ENCODE data around the gene RCVRN.

DNA sequence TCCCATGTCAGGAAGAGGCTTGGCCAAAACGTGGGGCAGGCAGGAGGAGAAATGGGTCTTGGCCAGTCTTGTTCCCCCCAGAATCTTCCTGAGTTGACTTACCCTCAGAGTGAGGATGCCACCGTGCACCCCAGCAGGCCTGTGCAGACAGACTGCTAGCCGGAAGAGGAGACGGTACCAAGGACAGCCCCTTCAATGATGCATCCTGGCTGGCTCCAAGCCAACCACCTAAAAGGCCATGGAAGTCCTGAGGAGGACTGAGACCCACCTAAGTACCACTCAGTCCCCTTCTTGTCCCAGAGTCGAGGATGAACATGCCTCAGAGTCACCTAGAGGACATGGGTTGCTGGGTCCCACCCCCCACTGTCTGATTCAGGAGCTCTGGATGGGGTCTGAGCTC is 46.7 kb upstream of the RCVRN start:
- TF ChIP-seq, protein P1, sequence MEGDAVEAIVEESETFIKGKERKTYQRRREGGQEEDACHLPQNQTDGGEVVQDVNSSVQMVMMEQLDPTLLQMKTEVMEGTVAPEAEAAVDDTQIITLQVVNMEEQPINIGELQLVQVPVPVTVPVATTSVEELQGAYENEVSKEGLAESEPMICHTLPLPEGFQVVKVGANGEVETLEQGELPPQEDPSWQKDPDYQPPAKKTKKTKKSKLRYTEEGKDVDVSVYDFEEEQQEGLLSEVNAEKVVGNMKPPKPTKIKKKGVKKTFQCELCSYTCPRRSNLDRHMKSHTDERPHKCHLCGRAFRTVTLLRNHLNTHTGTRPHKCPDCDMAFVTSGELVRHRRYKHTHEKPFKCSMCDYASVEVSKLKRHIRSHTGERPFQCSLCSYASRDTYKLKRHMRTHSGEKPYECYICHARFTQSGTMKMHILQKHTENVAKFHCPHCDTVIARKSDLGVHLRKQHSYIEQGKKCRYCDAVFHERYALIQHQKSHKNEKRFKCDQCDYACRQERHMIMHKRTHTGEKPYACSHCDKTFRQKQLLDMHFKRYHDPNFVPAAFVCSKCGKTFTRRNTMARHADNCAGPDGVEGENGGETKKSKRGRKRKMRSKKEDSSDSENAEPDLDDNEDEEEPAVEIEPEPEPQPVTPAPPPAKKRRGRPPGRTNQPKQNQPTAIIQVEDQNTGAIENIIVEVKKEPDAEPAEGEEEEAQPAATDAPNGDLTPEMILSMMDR (IDR thresholded peaks at IDR 0.05) = no peak
- no peak for TF ChIP-seq POLR2A (IDR thresholded peaks at IDR 0.05)

All from right lobe of liver (tissue), 4 donors.